ENCODE data around the gene STRADA.

The STRADA gene

GRCh38 chr17:63773272-63774140, 31.9 kb upstream of the STRADA start, which contains the start of gene CCDC47:
Gene CCDC47, minus strand, starts transcription at chr17:63773597. Its CDS starts 7,422 bp downstream, at chr17:63766175.
- peak within 1 kb of the TSS; percentile 43 for H3K4me3 ChIP-seq (ENCODE audit: low read length)
- H3K9ac ChIP-seq (ENCODE audit: low read length), result peak within 1 kb of the TSS; percentile 89
- no peaks in the 10 kb centered on the region for H3K36me3 ChIP-seq (ENCODE audit: control insufficient read depth, insufficient read depth, low read length)
- no peaks in the 10 kb centered on the region for H3K9me3 ChIP-seq (ENCODE audit: control insufficient read depth, low read length)
- no peaks in the 10 kb centered on the region for H3K27me3 ChIP-seq (ENCODE audit: control insufficient read depth, insufficient read depth, low read length)
- peaks cover 12% of the 10 kb centered on the region for H3K4me1 ChIP-seq (ENCODE audit: control insufficient read depth, insufficient read depth, low read length)

- Histone ChIP-seq H3K4me1 (ENCODE audit: control insufficient read depth, insufficient read depth, low read length) (peaks cover 12% of the 10 kb centered on the region), H3K9ac (ENCODE audit: low read length) (peak overlapping the region; percentile 89), H3K27me3 (ENCODE audit: control insufficient read depth, insufficient read depth, low read length) (no peaks in the 10 kb centered on the region), H3K9me3 (ENCODE audit: control insufficient read depth, low read length) (no peaks in the 10 kb centered on the region), H3K4me3 (ENCODE audit: low read length) (peak overlapping the region; percentile 43), H3K36me3 (ENCODE audit: control insufficient read depth, insufficient read depth, low read length) (no peaks in the 10 kb centered on the region)
Observed at GRCh38 chr17:63772801-63773271, 31.2 kb upstream of the STRADA start.

- H3K4me1 ChIP-seq (ENCODE audit: control insufficient read depth, insufficient read depth, low read length), result no peaks in the 10 kb centered on the region
- no peak overlapping the region for H3K4me3 ChIP-seq (ENCODE audit: low read length)
- no peaks in the 10 kb centered on the region for H3K27me3 ChIP-seq (ENCODE audit: control insufficient read depth, insufficient read depth, low read length)
- no peaks in the 10 kb centered on the region for H3K36me3 ChIP-seq (ENCODE audit: control insufficient read depth, insufficient read depth, low read length)
- no peaks in the 10 kb centered on the region for H3K9me3 ChIP-seq (ENCODE audit: control insufficient read depth, low read length)
- H3K9ac ChIP-seq (ENCODE audit: low read length), result no peak overlapping the region
Observed at GRCh38 chr17:63768433-63768832, 26.8 kb upstream of the STRADA start.

- Histone ChIP-seq H3K36me3 (ENCODE audit: control insufficient read depth, insufficient read depth, low read length) (no peaks in the 10 kb centered on the region), H3K9me3 (ENCODE audit: control insufficient read depth, low read length) (no peaks in the 10 kb centered on the region), H3K4me3 (ENCODE audit: low read length) (no peak overlapping the region), H3K9ac (ENCODE audit: low read length) (no peak overlapping the region), H3K4me1 (ENCODE audit: control insufficient read depth, insufficient read depth, low read length) (peaks cover 3% of the 10 kb centered on the region), H3K27me3 (ENCODE audit: control insufficient read depth, insufficient read depth, low read length) (no peaks in the 10 kb centered on the region)
Observed at GRCh38 chr17:63766754-63767153, 25.2 kb upstream of the STRADA start.

- H3K9ac ChIP-seq (ENCODE audit: low read length), result no peak overlapping the region
- peaks cover 4% of the 10 kb centered on the region for H3K36me3 ChIP-seq (ENCODE audit: control insufficient read depth, insufficient read depth, low read length)
- no peaks in the 10 kb centered on the region for H3K9me3 ChIP-seq (ENCODE audit: control insufficient read depth, low read length)
- H3K27me3 ChIP-seq (ENCODE audit: control insufficient read depth, insufficient read depth, low read length), result no peaks in the 10 kb centered on the region
- no peak overlapping the region for H3K4me3 ChIP-seq (ENCODE audit: low read length)
- H3K4me1 ChIP-seq (ENCODE audit: control insufficient read depth, insufficient read depth, low read length), result peaks cover 6% of the 10 kb centered on the region
Observed at GRCh38 chr17:63764716-63765115, 23.1 kb upstream of the STRADA start.

- no peaks in the 10 kb centered on the region for H3K9me3 ChIP-seq (ENCODE audit: control insufficient read depth, low read length)
- no peak overlapping the region for H3K4me3 ChIP-seq (ENCODE audit: low read length)
- H3K36me3 ChIP-seq (ENCODE audit: control insufficient read depth, insufficient read depth, low read length), result peaks cover 10% of the 10 kb centered on the region
- peak overlapping the region; percentile 17 for H3K9ac ChIP-seq (ENCODE audit: low read length)
- peaks cover 6% of the 10 kb centered on the region for H3K4me1 ChIP-seq (ENCODE audit: control insufficient read depth, insufficient read depth, low read length)
- H3K27me3 ChIP-seq (ENCODE audit: control insufficient read depth, insufficient read depth, low read length), result no peaks in the 10 kb centered on the region
Observed at GRCh38 chr17:63762161-63763078, 20.8 kb upstream of the STRADA start.

GRCh38 chr17:63760771-63761539, 19.4 kb upstream of the STRADA start:
- Histone ChIP-seq H3K27me3 (ENCODE audit: control insufficient read depth, insufficient read depth, low read length) (no peaks in the 10 kb centered on the region), H3K9ac (ENCODE audit: low read length) (no peak overlapping the region), H3K9me3 (ENCODE audit: control insufficient read depth, low read length) (no peaks in the 10 kb centered on the region), H3K4me3 (ENCODE audit: low read length) (no peak overlapping the region), H3K4me1 (ENCODE audit: control insufficient read depth, insufficient read depth, low read length) (peaks cover 6% of the 10 kb centered on the region), H3K36me3 (ENCODE audit: control insufficient read depth, insufficient read depth, low read length) (peaks cover 16% of the 10 kb centered on the region)

- no peak overlapping the region for H3K4me3 ChIP-seq (ENCODE audit: low read length)
- H3K27me3 ChIP-seq (ENCODE audit: control insufficient read depth, insufficient read depth, low read length), result no peaks in the 10 kb centered on the region
- H3K9ac ChIP-seq (ENCODE audit: low read length), result no peak overlapping the region
- no peaks in the 10 kb centered on the region for H3K9me3 ChIP-seq (ENCODE audit: control insufficient read depth, low read length)
- H3K36me3 ChIP-seq (ENCODE audit: control insufficient read depth, insufficient read depth, low read length), result peaks cover 16% of the 10 kb centered on the region
- peaks cover 6% of the 10 kb centered on the region for H3K4me1 ChIP-seq (ENCODE audit: control insufficient read depth, insufficient read depth, low read length)
Observed at GRCh38 chr17:63758428-63758827, 16.8 kb upstream of the STRADA start.

GRCh38 chr17:63754046-63754445, 12.4 kb upstream of the STRADA start:
- H3K36me3 ChIP-seq (ENCODE audit: control insufficient read depth, insufficient read depth, low read length), result peaks cover 16% of the 10 kb centered on the region

GRCh38 chr17:63753215-63753614, 11.6 kb upstream of the STRADA start:
- Histone ChIP-seq H3K9me3 (ENCODE audit: control insufficient read depth, low read length) (no peaks in the 10 kb centered on the region), H3K4me1 (ENCODE audit: control insufficient read depth, insufficient read depth, low read length) (no peaks in the 10 kb centered on the region), H3K27me3 (ENCODE audit: control insufficient read depth, insufficient read depth, low read length) (no peaks in the 10 kb centered on the region), H3K4me3 (ENCODE audit: low read length) (no peak overlapping the region), H3K36me3 (ENCODE audit: control insufficient read depth, insufficient read depth, low read length) (peaks cover 16% of the 10 kb centered on the region), H3K9ac (ENCODE audit: low read length) (no peak overlapping the region)

More at GRCh38 chr17:63754046-63754445, 12.4 kb upstream of the STRADA start:
- Histone ChIP-seq H3K9me3 (ENCODE audit: control insufficient read depth, low read length) (no peaks in the 10 kb centered on the region), H3K4me3 (ENCODE audit: low read length) (no peak overlapping the region), H3K4me1 (ENCODE audit: control insufficient read depth, insufficient read depth, low read length) (no peaks in the 10 kb centered on the region), H3K27me3 (ENCODE audit: control insufficient read depth, insufficient read depth, low read length) (no peaks in the 10 kb centered on the region), H3K9ac (ENCODE audit: low read length) (no peak overlapping the region)

GRCh38 chr17:63752707-63753106, 11.1 kb upstream of the STRADA start:
- H3K27me3 ChIP-seq (ENCODE audit: control insufficient read depth, insufficient read depth, low read length), result no peaks in the 10 kb centered on the region
- no peaks in the 10 kb centered on the region for H3K4me1 ChIP-seq (ENCODE audit: control insufficient read depth, insufficient read depth, low read length)
- no peak overlapping the region for H3K9ac ChIP-seq (ENCODE audit: low read length)
- H3K9me3 ChIP-seq (ENCODE audit: control insufficient read depth, low read length), result no peaks in the 10 kb centered on the region
- H3K36me3 ChIP-seq (ENCODE audit: control insufficient read depth, insufficient read depth, low read length), result peaks cover 12% of the 10 kb centered on the region
- no peak overlapping the region for H3K4me3 ChIP-seq (ENCODE audit: low read length)

Data from mucosa of stomach (tissue), 1 donor.